Amygdala (tissue), 56 donors: ENCODE results near the gene DAGLA.
A peak's percentile ranks its signal among the peaks of the same experiment; 100 is the strongest.

Source experiments
- DNase-seq, 56 donors: peaks; one replicate each; lab custom pipeline; 2025; lab: John Stamatoyannopoulos, UW

DAGLA gene

DNA sequence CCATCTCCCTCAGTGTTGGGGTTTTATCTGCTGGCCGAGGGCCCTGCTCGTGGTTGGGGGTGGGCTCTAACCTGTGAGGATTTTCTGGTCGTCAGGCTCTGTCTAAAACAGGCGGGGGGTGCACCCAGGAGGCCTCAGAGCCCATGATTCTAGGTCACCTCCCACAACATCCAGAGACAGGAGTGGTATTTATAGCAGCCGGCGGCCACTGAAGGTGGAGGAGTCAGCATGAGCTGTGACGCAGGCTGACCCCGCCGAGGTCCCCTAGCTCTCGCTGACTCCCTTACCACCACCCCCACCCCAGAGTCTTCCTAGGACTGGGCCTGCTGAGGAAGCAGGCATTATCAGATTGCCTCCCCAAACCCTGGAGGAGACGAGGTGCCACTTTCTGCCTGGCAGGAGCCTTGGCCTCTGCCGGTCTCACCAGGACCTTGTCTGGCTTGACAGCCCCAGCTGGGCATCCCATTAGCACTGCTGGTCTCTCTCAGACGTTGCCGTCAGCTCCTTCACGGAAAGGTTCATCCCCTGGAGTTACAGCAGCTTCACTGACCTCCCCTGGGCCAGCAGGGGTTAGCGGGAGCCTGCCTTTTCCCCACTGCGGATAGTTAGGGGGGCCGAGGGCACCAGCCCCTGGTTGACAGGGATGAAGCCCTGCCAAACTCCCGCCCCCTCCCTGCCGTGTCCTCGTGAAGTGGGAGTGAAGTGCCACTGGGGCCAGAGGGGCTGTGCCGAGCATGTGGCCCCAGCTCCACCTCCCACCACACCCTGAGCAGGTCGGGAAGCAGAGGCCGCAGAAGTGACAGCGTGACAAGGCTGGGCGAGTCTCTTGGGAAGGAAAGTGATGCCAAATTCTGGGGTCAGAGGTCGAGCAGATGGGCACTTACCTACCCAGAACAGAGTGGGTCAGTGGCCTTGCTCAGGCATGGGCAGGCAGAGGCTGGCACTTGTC, 26.5 kb downstream of the DAGLA start:
- DNase-seq = no peak

DNA sequence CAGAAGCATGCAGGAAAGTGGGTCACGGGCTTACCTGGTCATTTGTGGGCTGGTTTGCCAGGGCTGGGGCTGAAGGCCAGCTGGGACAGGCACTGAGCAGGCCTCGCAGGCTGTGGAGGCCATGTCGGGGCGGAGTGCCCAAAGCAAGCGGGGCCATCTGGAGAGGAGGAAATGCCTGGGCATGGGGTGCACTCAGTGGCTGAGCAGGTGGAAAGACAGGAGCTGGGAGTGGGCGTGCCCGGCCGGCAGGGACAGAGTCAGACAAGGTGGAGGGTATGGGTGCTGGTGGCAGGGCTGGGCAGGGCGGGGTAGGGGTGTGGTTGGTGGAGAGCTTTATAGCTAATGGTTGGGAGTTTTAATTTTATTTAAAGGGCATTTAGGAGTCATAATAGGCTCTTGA, 27.4 kb downstream of the DAGLA start:
- no peak for DNase-seq

DNA sequence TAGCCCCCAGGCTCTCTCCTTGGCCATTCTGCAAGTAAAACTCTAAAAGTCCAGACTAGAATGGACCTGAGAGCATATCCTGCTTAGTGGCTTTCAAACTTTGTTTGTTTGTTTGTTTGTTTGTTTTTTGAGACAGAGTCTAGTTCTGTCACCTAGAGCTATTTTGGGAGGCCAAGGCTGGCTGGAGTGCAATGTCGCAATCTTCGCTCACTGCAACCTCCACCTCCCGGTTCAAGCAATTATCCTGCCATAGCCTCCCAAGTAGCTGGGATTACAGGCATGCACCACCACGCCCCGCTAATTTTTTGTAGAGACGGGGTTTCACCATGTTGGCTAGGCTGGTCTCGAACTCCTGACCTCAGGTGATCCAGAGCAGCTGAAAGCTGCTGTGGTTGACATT, 28.9 kb downstream of the DAGLA start:
- no peak for DNase-seq

- no peak for DNase-seq
Measured at GRCh38 chr11:61709572-61709971, 29.4 kb downstream of the DAGLA start.

- no peak for DNase-seq
Measured at GRCh38 chr11:61710019-61710418, 29.8 kb downstream of the DAGLA start.

DNA sequence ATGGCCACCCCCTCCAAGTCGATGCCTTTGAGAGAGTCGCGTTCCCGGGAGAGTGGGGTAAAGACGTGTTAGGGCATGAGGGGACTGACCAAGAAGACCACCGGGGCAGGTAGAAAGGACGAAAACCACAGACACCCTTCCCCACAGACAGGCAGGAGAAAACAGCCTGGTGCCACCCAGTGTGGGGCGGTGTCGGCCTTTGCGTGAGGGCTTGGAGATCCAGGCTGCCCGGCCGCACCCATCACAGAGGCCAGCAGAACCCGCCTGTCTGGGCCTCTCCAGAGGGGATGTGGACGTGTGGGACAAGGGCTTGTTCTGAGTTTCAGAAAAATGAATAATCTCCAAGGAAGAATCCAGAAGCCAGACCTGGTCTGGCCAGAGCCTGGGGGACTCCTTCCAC, 30.8 kb downstream of the DAGLA start:
- no peak for DNase-seq

- DNase-seq = peak in 1 of 56 donors; percentile 44
Measured at GRCh38 chr11:61711498-61711897, 31.3 kb downstream of the DAGLA start.

- no peak for DNase-seq
Measured at GRCh38 chr11:61712314-61712713, 32.1 kb downstream of the DAGLA start.

DNA sequence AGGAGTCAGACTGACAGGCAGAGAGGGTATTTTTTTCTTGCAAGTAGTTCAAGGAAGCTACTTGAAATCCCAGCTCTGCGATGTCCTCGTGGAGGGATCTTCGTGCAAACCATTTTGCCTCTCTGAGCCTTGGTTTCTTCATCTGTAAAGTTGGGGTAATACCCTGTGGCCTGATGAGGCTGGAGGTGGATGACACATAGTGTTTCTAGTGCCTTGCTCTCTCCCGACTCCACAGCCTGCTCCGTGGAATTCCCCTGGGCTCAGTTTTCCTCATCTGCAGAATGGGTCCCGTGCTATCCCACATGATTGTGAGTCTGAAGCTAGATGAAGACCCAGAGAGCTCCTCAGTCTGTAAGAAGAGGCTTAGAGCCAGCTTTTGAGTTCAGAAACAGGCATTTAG, 32.7 kb downstream of the DAGLA start:
- no peak for DNase-seq

GRCh38 chr11:61713464-61713863, 33.3 kb downstream of the DAGLA start:
- no peak for DNase-seq

GRCh38 chr11:61713906-61714305, 33.7 kb downstream of the DAGLA start:
- DNase-seq = no peak

DNA sequence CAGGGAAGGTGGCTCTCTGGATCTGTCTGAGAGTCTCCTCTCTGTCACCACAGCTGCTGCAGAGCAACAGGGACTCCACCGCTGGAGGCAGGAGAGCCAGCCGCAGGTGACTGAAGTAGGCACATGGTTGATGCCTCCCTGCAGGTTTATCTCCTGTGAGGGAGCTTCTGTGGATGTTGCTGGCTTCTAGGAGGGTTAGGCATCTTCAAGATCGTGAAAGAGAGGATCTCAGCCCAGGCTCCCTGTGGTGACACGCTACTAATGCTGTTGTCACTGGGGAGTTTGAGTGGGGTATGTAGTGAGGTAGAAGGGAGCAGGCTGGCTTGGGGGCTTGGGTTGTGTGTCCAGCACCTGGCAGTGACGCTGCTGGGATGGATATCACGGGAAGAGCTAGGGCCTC, 34.1 kb downstream of the DAGLA start:
- no peak for DNase-seq

- no peak for DNase-seq
Measured at GRCh38 chr11:61714916-61715315, 34.7 kb downstream of the DAGLA start.

DNA sequence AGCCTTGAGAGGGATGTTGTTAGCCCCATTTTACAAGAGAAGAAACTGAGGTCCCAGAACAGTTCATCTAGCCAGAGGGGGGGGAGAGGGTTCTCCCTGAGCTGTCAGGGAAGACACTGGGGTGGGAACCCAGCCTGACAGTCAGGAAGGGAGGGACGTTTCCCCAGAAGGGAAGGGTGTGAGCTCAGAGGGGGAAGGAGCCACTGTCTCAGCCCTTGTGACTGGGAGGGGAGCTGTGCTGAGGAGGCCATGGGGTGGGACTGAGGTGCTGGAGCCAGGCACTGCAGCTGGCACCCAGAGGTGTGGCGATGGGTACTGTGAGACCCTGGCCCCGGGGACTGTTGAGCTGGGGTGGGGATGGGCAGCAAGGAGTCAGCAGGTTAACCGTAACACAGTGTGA, 35.7 kb downstream of the DAGLA start:
- DNase-seq = no peak

GRCh38 chr11:61716478-61717285, 36.5 kb downstream of the DAGLA start:
- no peak for DNase-seq

GRCh38 chr11:61717286-61718033, 37.3 kb downstream of the DAGLA start:
- DNase-seq = no peak

DNA sequence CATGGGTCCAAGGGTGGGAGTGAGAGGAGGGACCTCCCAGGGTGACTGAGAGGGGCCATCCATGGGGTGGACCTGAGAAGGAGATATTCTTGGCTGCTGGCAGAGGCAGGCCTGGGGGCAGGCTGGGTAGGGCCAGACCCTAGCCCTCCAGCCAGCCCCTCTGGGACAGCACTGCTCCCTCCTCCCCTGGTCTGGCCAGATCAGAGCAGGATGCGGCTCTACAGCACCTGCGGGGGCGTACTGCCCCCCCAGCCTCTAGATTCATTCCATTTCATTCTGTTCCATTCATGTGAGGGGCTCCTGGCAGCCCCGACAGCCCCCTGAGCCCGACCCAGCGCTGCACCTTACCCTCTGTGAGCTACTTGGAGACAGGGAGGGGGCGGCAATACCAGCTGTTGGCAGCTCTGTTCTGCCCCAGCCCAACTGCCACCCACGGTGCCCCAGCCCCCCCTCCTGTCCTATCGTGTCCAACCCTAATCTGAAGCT, 37.9 kb downstream of the DAGLA start:
- DNase-seq = peak in 4 of 56 donors; percentile 54 to 75 (median 56)

GRCh38 chr11:61718621-61719302, 38.6 kb downstream of the DAGLA start:
- DNase-seq = peak in 24 of 56 donors; percentile 10 to 75 (median 28)

DNA sequence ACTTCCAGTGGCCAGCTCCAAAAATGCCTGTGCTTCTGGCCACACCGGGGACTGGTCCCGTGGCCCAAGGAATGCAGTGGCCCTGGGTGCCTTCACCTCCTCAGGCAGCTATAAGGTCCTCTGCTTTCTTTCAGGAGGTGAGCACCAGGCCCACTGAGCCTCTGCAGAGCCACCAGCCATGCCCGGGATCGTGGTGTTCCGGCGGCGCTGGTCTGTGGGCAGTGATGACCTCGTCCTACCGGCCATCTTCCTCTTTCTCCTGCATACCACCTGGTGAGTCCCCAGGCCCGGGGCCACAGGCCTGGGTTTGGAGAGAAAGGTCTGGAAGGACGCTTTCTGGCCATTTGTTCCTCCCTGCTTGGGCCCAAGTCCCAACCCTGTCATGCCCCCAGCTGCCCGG, 39.8 kb downstream of the DAGLA start:
- DNase-seq = no peak

DNA sequence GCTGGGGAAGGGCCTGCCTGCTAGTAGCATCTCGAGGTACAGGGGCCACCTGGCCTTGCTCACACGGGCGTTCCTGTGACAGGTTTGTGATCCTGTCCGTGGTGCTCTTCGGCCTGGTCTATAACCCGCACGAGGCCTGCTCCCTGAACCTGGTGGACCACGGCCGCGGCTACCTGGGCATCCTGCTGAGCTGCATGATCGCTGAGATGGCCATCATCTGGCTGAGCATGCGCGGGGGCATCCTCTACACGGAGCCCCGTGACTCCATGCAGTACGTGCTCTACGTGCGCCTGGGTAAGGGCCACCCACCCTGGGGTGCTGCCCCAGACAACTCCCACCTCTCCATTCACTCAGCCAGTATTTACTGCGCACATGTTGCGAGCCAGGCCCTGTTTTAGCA, 40.4 kb downstream of the DAGLA start:
- DNase-seq = no peak
